Measurements from ENCODE around the gene DNAJC27.

The DNAJC27 gene

DNA sequence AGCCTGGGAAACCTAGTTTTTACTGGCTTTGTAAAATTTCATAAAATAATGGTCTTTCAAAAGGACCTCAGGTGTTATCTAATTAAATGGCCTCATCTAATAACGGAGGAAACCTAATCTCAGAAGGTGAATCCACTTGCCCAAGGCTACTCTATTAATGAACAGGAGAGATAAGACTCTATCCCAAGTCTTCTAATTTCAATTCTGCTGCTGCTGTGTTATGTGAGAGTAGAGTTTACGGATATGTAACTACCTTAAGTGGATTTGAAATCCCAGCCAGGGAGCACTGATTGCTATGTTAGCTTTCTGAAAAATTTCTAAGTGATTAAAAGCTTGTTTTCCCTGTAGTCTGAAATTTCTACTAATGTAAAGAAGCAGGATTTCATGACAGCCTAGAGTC lies 34.5 kb downstream of the DNAJC27 start:
- Histone ChIP-seq H3K14ac (ENCODE audit: low read length) (no peak overlapping the region), H2AFZ (ENCODE audit: insufficient read depth, low read length, poor library complexity) (no peak overlapping the region), H3K9me3 (ENCODE audit: insufficient read depth, low read depth, low read length) (no peaks in the 10 kb centered on the region), H3K4me2 (ENCODE audit: low read length) (no peak overlapping the region), H2AK5ac (ENCODE audit: low read length) (no peak overlapping the region), H3K27ac (ENCODE audit: low read depth, low read length) (no peak overlapping the region), H3K4me1 (ENCODE audit: control insufficient read depth in 1 of 2, insufficient read depth in 2 of 2, low read length in 2 of 2) (no peaks in the 10 kb centered on the region), H3K36me3 (ENCODE audit: control insufficient read depth in 1 of 2, insufficient read depth in 2 of 2, low read length in 2 of 2) (no peaks in the 10 kb centered on the region), H3K4me3 (ENCODE audit: low read depth, low read length) (no peak overlapping the region), H3K9ac (ENCODE audit: low read length) (no peak overlapping the region), H3K79me1 (ENCODE audit: low read length) (no peaks in the 10 kb centered on the region), H4K12ac (ENCODE audit: low read depth, low read length) (no peak overlapping the region), H2BK120ac (ENCODE audit: insufficient read depth, low read length, poor library complexity) (no peak overlapping the region), H3K27me3 (ENCODE audit: insufficient read depth, low read length) (no peaks in the 10 kb centered on the region), H4K8ac (ENCODE audit: low read depth, low read length) (no peak overlapping the region), H3K23ac (ENCODE audit: low read length) (no peak overlapping the region), H3K18ac (ENCODE audit: low read length) (no peak overlapping the region), H4K91ac (ENCODE audit: low read depth, low read length) (no peak overlapping the region), H2BK5ac (ENCODE audit: low read depth, low read length, poor library complexity) (no peak overlapping the region), H2BK12ac (ENCODE audit: low read length) (no peak overlapping the region), H3K4ac (ENCODE audit: low read depth, low read length) (no peak overlapping the region), H3K79me2 (ENCODE audit: control insufficient read depth, insufficient read depth, low read length, poor library complexity) (no peaks in the 10 kb centered on the region)
- WGBS (ENCODE audit: extremely low coverage, insufficient coverage, insufficient read length) = no CpG with 5 or more reads among the region's 2 CpGs
- no peak for DNase-seq

DNA sequence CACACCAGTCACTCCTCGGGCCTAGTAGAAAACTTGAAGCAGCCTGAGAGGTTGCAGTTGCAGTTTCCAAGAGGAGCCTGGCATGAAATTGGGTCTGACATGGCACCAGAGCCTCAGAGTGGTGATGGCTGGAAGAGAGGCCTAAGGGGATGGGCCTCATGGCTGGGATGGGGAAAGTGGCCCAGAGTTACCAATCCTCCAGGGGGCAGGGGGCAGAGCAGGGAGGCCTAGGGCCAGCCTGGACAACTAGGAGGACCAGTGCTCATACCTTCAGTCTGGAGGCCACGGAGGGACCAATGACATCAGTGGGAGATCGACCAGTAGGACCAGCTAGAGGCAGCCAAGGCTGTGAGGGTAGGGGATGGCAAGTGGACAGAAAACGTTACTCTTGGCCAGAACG lies 36.6 kb downstream of the DNAJC27 start:
- Histone ChIP-seq H3K27ac (ENCODE audit: low read depth, low read length) (no peak overlapping the region), H2BK120ac (ENCODE audit: insufficient read depth, low read length, poor library complexity) (no peak overlapping the region), H2BK5ac (ENCODE audit: low read depth, low read length, poor library complexity) (no peak overlapping the region), H3K9ac (ENCODE audit: low read length) (no peak overlapping the region), H3K79me1 (ENCODE audit: low read length) (no peaks in the 10 kb centered on the region), H2BK12ac (ENCODE audit: low read length) (no peak overlapping the region), H3K9me3 (ENCODE audit: insufficient read depth, low read depth, low read length) (no peaks in the 10 kb centered on the region), H3K4ac (ENCODE audit: low read depth, low read length) (no peak overlapping the region), H2AFZ (ENCODE audit: insufficient read depth, low read length, poor library complexity) (no peak overlapping the region), H3K79me2 (ENCODE audit: control insufficient read depth, insufficient read depth, low read length, poor library complexity) (no peaks in the 10 kb centered on the region), H3K4me3 (ENCODE audit: low read depth, low read length) (no peak overlapping the region), H3K4me2 (ENCODE audit: low read length) (no peak overlapping the region), H4K12ac (ENCODE audit: low read depth, low read length) (no peak overlapping the region), H2AK5ac (ENCODE audit: low read length) (no peak overlapping the region), H3K36me3 (ENCODE audit: control insufficient read depth in 1 of 2, insufficient read depth in 2 of 2, low read length in 2 of 2) (no peaks in the 10 kb centered on the region), H3K14ac (ENCODE audit: low read length) (no peak overlapping the region), H3K4me1 (ENCODE audit: control insufficient read depth in 1 of 2, insufficient read depth in 2 of 2, low read length in 2 of 2) (no peaks in the 10 kb centered on the region), H3K27me3 (ENCODE audit: insufficient read depth, low read length) (no peaks in the 10 kb centered on the region), H4K91ac (ENCODE audit: low read depth, low read length) (no peak overlapping the region), H3K23ac (ENCODE audit: low read length) (no peak overlapping the region), H4K8ac (ENCODE audit: low read depth, low read length) (no peak overlapping the region), H3K18ac (ENCODE audit: low read length) (no peak overlapping the region)
- no CpG with 5 or more reads among the region's 5 CpGs for WGBS (ENCODE audit: extremely low coverage, insufficient coverage, insufficient read length)
- DNase-seq = no peak

DNA sequence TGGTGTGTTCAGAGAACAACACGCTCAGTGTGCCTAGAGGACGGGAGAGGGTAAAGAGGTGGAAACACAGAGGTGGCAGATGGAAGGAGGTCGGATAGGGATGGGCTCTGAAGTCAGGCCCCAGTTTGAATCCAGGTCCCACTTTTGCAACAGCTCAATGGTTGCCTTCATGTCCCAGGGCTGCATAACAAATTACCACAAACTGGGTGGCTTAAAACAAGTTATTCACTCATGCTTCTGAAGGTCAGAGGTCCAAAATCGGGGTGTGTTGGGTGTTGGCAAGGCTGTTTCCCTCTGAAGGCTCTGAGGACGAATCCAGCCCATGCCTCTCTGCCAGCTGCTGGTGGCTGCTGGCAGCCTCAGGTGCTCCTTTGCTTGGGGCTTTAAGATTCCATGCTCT lies 39.0 kb downstream of the DNAJC27 start:
- Histone ChIP-seq H3K23ac (ENCODE audit: low read length) (no peak overlapping the region), H3K14ac (ENCODE audit: low read length) (no peak overlapping the region), H3K4me1 (ENCODE audit: control insufficient read depth in 1 of 2, insufficient read depth in 2 of 2, low read length in 2 of 2) (no peaks in the 10 kb centered on the region), H2AK5ac (ENCODE audit: low read length) (no peak overlapping the region), H3K9me3 (ENCODE audit: insufficient read depth, low read depth, low read length) (no peaks in the 10 kb centered on the region), H2AFZ (ENCODE audit: insufficient read depth, low read length, poor library complexity) (no peak overlapping the region), H3K18ac (ENCODE audit: low read length) (no peak overlapping the region), H3K27ac (ENCODE audit: low read depth, low read length) (no peak overlapping the region), H3K4ac (ENCODE audit: low read depth, low read length) (no peak overlapping the region), H2BK120ac (ENCODE audit: insufficient read depth, low read length, poor library complexity) (no peak overlapping the region), H2BK5ac (ENCODE audit: low read depth, low read length, poor library complexity) (no peak overlapping the region), H3K9ac (ENCODE audit: low read length) (no peak overlapping the region), H3K79me2 (ENCODE audit: control insufficient read depth, insufficient read depth, low read length, poor library complexity) (no peaks in the 10 kb centered on the region), H3K79me1 (ENCODE audit: low read length) (no peaks in the 10 kb centered on the region), H4K8ac (ENCODE audit: low read depth, low read length) (no peak overlapping the region), H3K36me3 (ENCODE audit: control insufficient read depth in 1 of 2, insufficient read depth in 2 of 2, low read length in 2 of 2) (no peaks in the 10 kb centered on the region), H4K91ac (ENCODE audit: low read depth, low read length) (no peak overlapping the region), H3K4me2 (ENCODE audit: low read length) (no peak overlapping the region), H4K12ac (ENCODE audit: low read depth, low read length) (no peak overlapping the region), H2BK12ac (ENCODE audit: low read length) (no peak overlapping the region), H3K4me3 (ENCODE audit: low read depth, low read length) (no peak overlapping the region), H3K27me3 (ENCODE audit: insufficient read depth, low read length) (no peaks in the 10 kb centered on the region)
- no peak for DNase-seq
- no CpG with 5 or more reads among the region's 5 CpGs for WGBS (ENCODE audit: extremely low coverage, insufficient coverage, insufficient read length)

DNA sequence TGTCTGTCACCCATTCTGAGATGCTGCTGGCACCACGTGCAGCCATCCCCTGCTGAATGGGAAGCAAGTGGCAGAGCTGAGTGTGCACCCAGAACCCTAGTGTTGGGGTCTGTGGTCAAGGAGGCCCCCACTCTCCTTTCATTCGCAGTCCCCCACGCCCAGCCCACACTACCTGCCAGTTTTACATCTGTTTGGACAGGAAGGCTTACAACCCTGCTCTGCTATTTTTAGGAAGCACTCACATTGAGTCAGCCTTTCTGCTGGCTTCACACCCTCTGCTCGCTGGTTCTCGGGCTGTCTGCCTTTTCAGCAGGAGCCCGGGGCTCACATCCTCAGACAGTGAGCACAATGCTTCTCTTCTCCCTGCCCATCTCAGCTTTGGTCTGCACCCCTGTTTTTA lies 41.0 kb downstream of the DNAJC27 start:
- Histone ChIP-seq H4K8ac (ENCODE audit: low read depth, low read length) (no peak overlapping the region), H3K4me2 (ENCODE audit: low read length) (no peak overlapping the region)
- no CpG with 5 or more reads among the region's 6 CpGs for WGBS (ENCODE audit: extremely low coverage, insufficient coverage, insufficient read length)

More for the DNA sequence above, 41.0 kb downstream of the DNAJC27 start:
- Histone ChIP-seq H4K91ac (ENCODE audit: low read depth, low read length) (no peak overlapping the region), H3K79me1 (ENCODE audit: low read length) (no peaks in the 10 kb centered on the region), H3K27me3 (ENCODE audit: insufficient read depth, low read length) (no peaks in the 10 kb centered on the region), H4K12ac (ENCODE audit: low read depth, low read length) (no peak overlapping the region), H2BK120ac (ENCODE audit: insufficient read depth, low read length, poor library complexity) (no peak overlapping the region), H3K23ac (ENCODE audit: low read length) (no peak overlapping the region), H3K36me3 (ENCODE audit: control insufficient read depth in 1 of 2, insufficient read depth in 2 of 2, low read length in 2 of 2) (no peaks in the 10 kb centered on the region), H2BK5ac (ENCODE audit: low read depth, low read length, poor library complexity) (no peak overlapping the region), H3K14ac (ENCODE audit: low read length) (no peak overlapping the region), H3K4me3 (ENCODE audit: low read depth, low read length) (no peak overlapping the region), H3K27ac (ENCODE audit: low read depth, low read length) (no peak overlapping the region), H2AK5ac (ENCODE audit: low read length) (no peak overlapping the region), H3K4me1 (ENCODE audit: control insufficient read depth in 1 of 2, insufficient read depth in 2 of 2, low read length in 2 of 2) (no peaks in the 10 kb centered on the region), H3K18ac (ENCODE audit: low read length) (no peak overlapping the region), H3K4ac (ENCODE audit: low read depth, low read length) (no peak overlapping the region), H3K9me3 (ENCODE audit: insufficient read depth, low read depth, low read length) (no peaks in the 10 kb centered on the region), H2BK12ac (ENCODE audit: low read length) (no peak overlapping the region), H3K79me2 (ENCODE audit: control insufficient read depth, insufficient read depth, low read length, poor library complexity) (no peaks in the 10 kb centered on the region), H3K9ac (ENCODE audit: low read length) (peak overlapping the region; percentile 3), H2AFZ (ENCODE audit: insufficient read depth, low read length, poor library complexity) (no peak overlapping the region)
- no peak for DNase-seq

All from trophoblast cell (in vitro differentiated cells and primary cell).